Stimulated activated CD4-positive, alpha-beta T cell treated with anti-CD3 and anti-CD28 coated beads, Interleukin-15, amount 100 ng/mL, for 48 hours (primary cell): ENCODE measurements around the gene ARHGEF10L.

ENCODE experiments used
- DNase-seq, 2 donors: peaks; one replicate each; pipeline ENCODE4 v3.0.0-alpha.2; 2020; ENCODE audit warnings: low read depth in 2 of 2

The ARHGEF10L gene

GRCh38 chr1:17711941-17712340 is 172.4 kb downstream of the ARHGEF10L start:
- no peak for DNase-seq

- no peak for DNase-seq
Measured at GRCh38 chr1:17713993-17714392, 174.5 kb downstream of the ARHGEF10L start.

- DNase-seq = no peak
Measured at GRCh38 chr1:17717594-17718535, 178.4 kb downstream of the ARHGEF10L start.

- DNase-seq = no peak
Measured at GRCh38 chr1:17719874-17720273, 180.4 kb downstream of the ARHGEF10L start.

GRCh38 chr1:17721444-17721843 is 181.9 kb downstream of the ARHGEF10L start:
- no peak for DNase-seq

- DNase-seq = no peak
Measured at GRCh38 chr1:17723684-17724083, 184.2 kb downstream of the ARHGEF10L start.

- DNase-seq = no peak
Measured at GRCh38 chr1:17724150-17724549, 184.7 kb downstream of the ARHGEF10L start.

GRCh38 chr1:17725084-17725719 is 185.7 kb downstream of the ARHGEF10L start:
- DNase-seq = no peak

- DNase-seq = no peak
Measured at GRCh38 chr1:17725811-17726582, 186.5 kb downstream of the ARHGEF10L start.

GRCh38 chr1:17728123-17728712 is 188.7 kb downstream of the ARHGEF10L start:
- no peak for DNase-seq

- no peak for DNase-seq
Measured at GRCh38 chr1:17729248-17729647, 189.8 kb downstream of the ARHGEF10L start.

- DNase-seq = no peak
Measured at GRCh38 chr1:17729909-17730308, 190.4 kb downstream of the ARHGEF10L start.

- DNase-seq = no peak
Measured at GRCh38 chr1:17731460-17731859, 192.0 kb downstream of the ARHGEF10L start.

GRCh38 chr1:17732475-17732874 is 193.0 kb downstream of the ARHGEF10L start:
- DNase-seq = no peak

- DNase-seq = no peak
Measured at GRCh38 chr1:17733661-17734060, 194.2 kb downstream of the ARHGEF10L start.

- DNase-seq = no peak
Measured at GRCh38 chr1:17734609-17735008, 195.1 kb downstream of the ARHGEF10L start.

- DNase-seq = no peak
Measured at GRCh38 chr1:17735348-17735747, 195.8 kb downstream of the ARHGEF10L start.

- no peak for DNase-seq
Measured at GRCh38 chr1:17735793-17736192, 196.3 kb downstream of the ARHGEF10L start.

GRCh38 chr1:17736625-17737024 is 197.1 kb downstream of the ARHGEF10L start:
- DNase-seq = no peak

- DNase-seq = no peak
Measured at GRCh38 chr1:17739050-17739449, 199.6 kb downstream of the ARHGEF10L start.

GRCh38 chr1:17741052-17741451 is 201.6 kb downstream of the ARHGEF10L start:
- no peak for DNase-seq

GRCh38 chr1:17742583-17742982 is 203.1 kb downstream of the ARHGEF10L start:
- no peak for DNase-seq
